ENCODE results near the gene TMEM131L.
A peak's percentile ranks its signal among the peaks of the same experiment; 100 is the strongest.
"Not testable (repeated sequence)": the region's sequence is repeated elsewhere in the genome, so short reads cannot be mapped to it uniquely, and the experiment has no call there.

The TMEM131L gene

GRCh38 chr4:153453402-153453801 is 12.8 kb upstream of the TMEM131L start:
- Mint-ChIP-seq H3K9me3 (no peaks in the 10 kb centered on the region), H3K27me3 (no peaks in the 10 kb centered on the region), H3K4me1 (ENCODE audit: low read depth in 2 of 2) (peaks cover 7 to 10% of the 10 kb centered on the region in 2 donors), H3K4me3 (no peak overlapping the region), H3K27ac (peak overlapping the region in 1 of 2 donors; percentile 47), H3K36me3 (ENCODE audit: insufficient read depth) (peaks cover 5% of the 10 kb centered on the region)
- no peak for DNase-seq
- ATAC-seq (replicated peaks), result no peak

- no peak for ATAC-seq (replicated peaks)
- peaks cover 0 to 1% of the 10 kb centered on the region in 2 donors for H3K4me1 Mint-ChIP-seq (ENCODE audit: low read depth in 2 of 2)
- H3K27ac Mint-ChIP-seq, result no peak overlapping the region
Measured at GRCh38 chr4:153458969-153459368, 7.2 kb upstream of the TMEM131L start.

GRCh38 chr4:153461549-153461948 is 4.6 kb upstream of the TMEM131L start:
- H3K9me3 Mint-ChIP-seq; H3K27me3 Mint-ChIP-seq; H3K36me3 Mint-ChIP-seq (ENCODE audit: insufficient read depth); DNase-seq; H3K27ac Mint-ChIP-seq; H3K4me3 Mint-ChIP-seq; ATAC-seq (replicated peaks): not testable (repeated sequence)
- H3K4me1 Mint-ChIP-seq (ENCODE audit: low read depth in 2 of 2), result peaks cover 9 to 10% of the 10 kb centered on the region in 2 donors

More at GRCh38 chr4:153458969-153459368, 7.2 kb upstream of the TMEM131L start:
- H3K36me3 Mint-ChIP-seq (ENCODE audit: insufficient read depth), result peaks cover 5% of the 10 kb centered on the region
- no peak overlapping the region for H3K4me3 Mint-ChIP-seq
- no peak for DNase-seq
- no peaks in the 10 kb centered on the region for H3K27me3 Mint-ChIP-seq
- no peaks in the 10 kb centered on the region for H3K9me3 Mint-ChIP-seq

GRCh38 chr4:153464068-153464467 is 2.1 kb upstream of the TMEM131L start:
- ATAC-seq (replicated peaks), result no peak
- DNase-seq, result no peak
- Mint-ChIP-seq H3K9me3 (no peaks in the 10 kb centered on the region), H3K4me1 (ENCODE audit: low read depth in 2 of 2) (peaks cover 24 to 31% of the 10 kb centered on the region in 2 donors), H3K4me3 (no peak overlapping the region), H3K36me3 (ENCODE audit: insufficient read depth) (peaks cover 18% of the 10 kb centered on the region), H3K27me3 (no peaks in the 10 kb centered on the region), H3K27ac (no peak overlapping the region)

GRCh38 chr4:153465140-153465539 is 1.0 kb upstream of the TMEM131L start:
- peak overlapping the region in 1 of 2 donors; percentile 41 for H3K27ac Mint-ChIP-seq
- peak overlapping the region; percentile 81 to 95 for H3K4me3 Mint-ChIP-seq
- H3K27me3 Mint-ChIP-seq, result no peaks in the 10 kb centered on the region
- H3K36me3 Mint-ChIP-seq (ENCODE audit: insufficient read depth), result peaks cover 21% of the 10 kb centered on the region
- DNase-seq (no peak), ATAC-seq (replicated peaks) (no peak)
- H3K4me1 Mint-ChIP-seq (ENCODE audit: low read depth in 2 of 2), result peaks cover 31 to 41% of the 10 kb centered on the region in 2 donors
- H3K9me3 Mint-ChIP-seq, result no peaks in the 10 kb centered on the region

GRCh38 chr4:153465615-153466080 is 512 bp upstream of the TMEM131L start:
- Mint-ChIP-seq H3K4me1 (ENCODE audit: low read depth in 2 of 2) (peaks cover 33 to 46% of the 10 kb centered on the region in 2 donors), H3K27me3 (no peaks in the 10 kb centered on the region), H3K4me3 (peak overlapping the region; percentile 81 to 95), H3K27ac (peak overlapping the region; percentile 29 to 41), H3K36me3 (ENCODE audit: insufficient read depth) (peaks cover 21% of the 10 kb centered on the region), H3K9me3 (no peaks in the 10 kb centered on the region)
- DNase-seq, result peak; percentile 12 to 37 (median 13)
- ATAC-seq (replicated peaks), result peak; percentile 16

- Mint-ChIP-seq H3K4me1 (ENCODE audit: low read depth in 2 of 2) (peaks cover 48 to 61% of the 10 kb centered on the region in 2 donors), H3K4me3 (peak overlapping the region; percentile 93 to 95), H3K27me3 (no peaks in the 10 kb centered on the region), H3K27ac (peak overlapping the region; percentile 94 to 95), H3K9me3 (no peaks in the 10 kb centered on the region), H3K36me3 (ENCODE audit: insufficient read depth) (peaks cover 36% of the 10 kb centered on the region)
- ATAC-seq (replicated peaks) (peak; percentile 25), DNase-seq (peak in 2 of 3 experiments; percentile 24 to 26)
Measured at GRCh38 chr4:153466949-153467896, 1.1 kb downstream of the TMEM131L start.

GRCh38 chr4:153467897-153468262 is 1.7 kb downstream of the TMEM131L start:
- DNase-seq, result peak in 2 of 3 experiments; percentile 24 to 25
- H3K36me3 Mint-ChIP-seq (ENCODE audit: insufficient read depth), result peaks cover 40% of the 10 kb centered on the region

GRCh38 chr4:153468587-153468986 is 2.4 kb downstream of the TMEM131L start:
- peaks cover 42% of the 10 kb centered on the region for H3K36me3 Mint-ChIP-seq (ENCODE audit: insufficient read depth)
- DNase-seq (no peak), ATAC-seq (replicated peaks) (no peak)
- peak overlapping the region; percentile 94 to 95 for H3K27ac Mint-ChIP-seq
- H3K9me3 Mint-ChIP-seq, result no peaks in the 10 kb centered on the region
- no peaks in the 10 kb centered on the region for H3K27me3 Mint-ChIP-seq
- H3K4me3 Mint-ChIP-seq, result peak overlapping the region; percentile 93 to 95
- peaks cover 59 to 74% of the 10 kb centered on the region in 2 donors for H3K4me1 Mint-ChIP-seq (ENCODE audit: low read depth in 2 of 2)

More at GRCh38 chr4:153467897-153468262, 1.7 kb downstream of the TMEM131L start:
- peaks cover 53 to 68% of the 10 kb centered on the region in 2 donors for H3K4me1 Mint-ChIP-seq (ENCODE audit: low read depth in 2 of 2)
- H3K27ac Mint-ChIP-seq, result peak overlapping the region; percentile 94 to 95
- H3K4me3 Mint-ChIP-seq, result peak overlapping the region; percentile 93 to 95
- ATAC-seq (replicated peaks), result no peak
- H3K9me3 Mint-ChIP-seq, result no peaks in the 10 kb centered on the region
- no peaks in the 10 kb centered on the region for H3K27me3 Mint-ChIP-seq

- Mint-ChIP-seq H3K9me3 (no peaks in the 10 kb centered on the region), H3K36me3 (ENCODE audit: insufficient read depth) (peaks cover 44% of the 10 kb centered on the region), H3K27me3 (no peaks in the 10 kb centered on the region), H3K4me3 (peak overlapping the region; percentile 93 to 95), H3K4me1 (ENCODE audit: low read depth in 2 of 2) (peaks cover 60 to 76% of the 10 kb centered on the region in 2 donors), H3K27ac (peak overlapping the region; percentile 94 to 95)
- DNase-seq, result no peak
- no peak for ATAC-seq (replicated peaks)
Measured at GRCh38 chr4:153469031-153469430, 2.9 kb downstream of the TMEM131L start.

- DNase-seq, result not testable (repeated sequence)
Measured at GRCh38 chr4:153471071-153471697, 5.0 kb downstream of the TMEM131L start.

GRCh38 chr4:153471698-153472093 is 5.5 kb downstream of the TMEM131L start:
- no peaks in the 10 kb centered on the region for H3K9me3 Mint-ChIP-seq
- DNase-seq (peak in 2 of 3 experiments; percentile 17 to 27), ATAC-seq (replicated peaks) (peak; percentile 73)
- H3K4me3 Mint-ChIP-seq, result peak overlapping the region; percentile 93 to 95
- peaks cover 57 to 76% of the 10 kb centered on the region in 2 donors for H3K4me1 Mint-ChIP-seq (ENCODE audit: low read depth in 2 of 2)
- H3K36me3 Mint-ChIP-seq (ENCODE audit: insufficient read depth), result peaks cover 58% of the 10 kb centered on the region
- H3K27me3 Mint-ChIP-seq, result no peaks in the 10 kb centered on the region
- H3K27ac Mint-ChIP-seq, result peak overlapping the region; percentile 94 to 95

More at GRCh38 chr4:153471071-153471697, 5.0 kb downstream of the TMEM131L start:
- H3K27me3 Mint-ChIP-seq; ATAC-seq (replicated peaks); H3K9me3 Mint-ChIP-seq: not testable (repeated sequence)
- H3K4me1 Mint-ChIP-seq (ENCODE audit: low read depth in 2 of 2), result peaks cover 56 to 76% of the 10 kb centered on the region in 2 donors
- H3K27ac Mint-ChIP-seq, result peak overlapping the region; percentile 94 to 95
- peak overlapping the region; percentile 93 to 95 for H3K4me3 Mint-ChIP-seq
- peaks cover 58% of the 10 kb centered on the region for H3K36me3 Mint-ChIP-seq (ENCODE audit: insufficient read depth)
